Measurements from ENCODE around the gene SPAG9.

Gene SPAG9

DNA sequence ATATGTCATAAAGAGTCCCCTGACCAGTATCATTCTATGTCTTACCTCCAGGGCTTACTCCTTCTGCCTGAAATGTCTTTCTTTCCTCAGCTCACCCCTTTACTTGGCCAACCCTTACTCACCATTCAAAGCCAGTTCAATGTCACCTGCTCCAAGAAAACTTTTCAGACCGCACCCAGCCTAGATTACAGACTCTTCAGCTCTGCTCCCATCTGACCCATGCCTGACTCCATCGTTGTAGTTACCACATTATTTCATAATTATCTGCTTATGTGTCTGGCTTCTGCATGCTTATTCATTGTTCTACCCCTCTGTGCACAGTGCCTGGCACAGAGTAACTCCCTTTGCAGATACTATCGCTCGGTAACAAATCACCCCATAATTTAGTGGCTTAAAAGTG lies 192.0 kb downstream of the SPAG9 start:
- TF ChIP-seq CTCF (IDR thresholded peaks at IDR 0.05; ENCODE audit: control insufficient read depth, insufficient read depth, low read depth, low read length, missing control alignments): no peak
- no peak overlapping the region for H3K4me3 ChIP-seq (ENCODE audit: control insufficient read depth, low read depth, low read length)
- DNase-seq (ENCODE audit: low read depth): no peak

DNA sequence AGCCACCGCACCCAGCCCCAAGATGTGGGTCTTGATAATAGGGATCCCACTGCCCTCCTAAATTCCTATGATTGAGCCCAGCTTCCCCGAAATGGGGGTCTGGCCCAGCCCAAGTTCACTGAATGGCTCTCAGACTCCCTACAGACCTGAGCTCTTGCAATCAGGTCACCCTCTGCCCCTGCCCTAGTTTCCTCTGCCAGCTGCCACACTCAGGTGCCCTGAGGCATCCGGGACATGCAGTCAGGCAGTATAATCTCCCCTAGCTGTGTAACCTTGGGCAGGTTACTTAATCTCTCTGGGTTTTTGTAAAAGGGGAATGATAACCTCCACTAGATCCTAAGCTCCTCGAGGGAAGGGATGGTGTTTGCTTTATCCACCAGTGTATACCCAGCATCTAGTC lies 193.4 kb downstream of the SPAG9 start:
- H3K4me3 ChIP-seq (ENCODE audit: control insufficient read depth, low read depth, low read length): no peak overlapping the region
- TF ChIP-seq CTCF (IDR thresholded peaks at IDR 0.05; ENCODE audit: control insufficient read depth, insufficient read depth, low read depth, low read length, missing control alignments): no peak
- no peak for DNase-seq (ENCODE audit: low read depth)

DNA sequence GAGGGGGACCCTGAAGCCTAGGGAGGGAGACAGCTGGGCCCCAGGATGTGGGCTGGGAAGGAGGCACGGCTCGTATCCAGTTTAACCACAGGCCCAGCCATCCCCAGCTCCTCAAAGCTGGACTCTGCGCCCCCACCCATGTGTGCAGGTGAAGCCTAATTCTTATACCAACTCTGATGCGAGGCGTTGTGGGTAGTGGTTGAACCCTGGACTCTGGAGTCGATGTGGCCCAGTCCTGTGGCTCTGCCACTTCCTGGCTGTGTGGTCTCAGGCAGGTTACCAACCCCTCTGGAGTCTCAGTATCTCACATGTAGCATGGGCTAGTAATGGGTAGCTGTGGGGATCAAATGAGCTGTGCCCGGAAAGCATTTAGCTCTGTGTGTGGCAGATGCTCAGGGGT lies 194.1 kb downstream of the SPAG9 start:
- no peak for DNase-seq (ENCODE audit: low read depth)
- TF ChIP-seq CTCF (IDR thresholded peaks at IDR 0.05; ENCODE audit: control insufficient read depth, insufficient read depth, low read depth, low read length, missing control alignments): no peak
- no peak overlapping the region for H3K4me3 ChIP-seq (ENCODE audit: control insufficient read depth, low read depth, low read length)

DNA sequence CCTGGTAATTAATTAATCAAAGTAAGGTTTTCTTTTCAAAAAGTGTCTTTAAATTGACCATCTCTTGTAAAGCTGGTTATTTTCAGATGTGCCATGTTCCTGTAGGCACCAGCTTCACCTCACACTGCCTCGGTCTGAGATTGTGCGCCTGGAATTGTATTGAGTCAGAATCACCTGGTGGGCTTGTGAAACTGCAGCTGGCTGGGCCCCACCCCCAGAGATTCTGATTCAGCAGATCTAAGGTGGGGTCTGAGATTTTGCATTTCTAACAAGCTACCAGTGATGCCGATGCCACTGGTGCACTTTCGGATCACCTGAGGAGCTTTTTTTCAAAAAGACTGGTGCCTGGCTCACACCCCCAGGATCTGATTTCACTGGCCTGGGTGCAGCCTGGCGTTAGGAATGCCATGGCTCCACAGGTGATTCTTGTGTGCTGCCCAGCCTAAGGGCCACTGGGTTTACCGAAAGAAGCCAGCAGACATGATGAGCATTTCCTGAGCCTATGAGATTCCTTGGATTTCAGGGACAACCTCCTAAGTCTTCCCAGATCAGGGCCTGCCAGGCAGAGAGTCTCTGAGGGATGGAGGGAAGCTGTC lies 195.3 kb downstream of the SPAG9 start:
- no peak for TF ChIP-seq CTCF (IDR thresholded peaks at IDR 0.05; ENCODE audit: control insufficient read depth, insufficient read depth, low read depth, low read length, missing control alignments)
- no peak overlapping the region for H3K4me3 ChIP-seq (ENCODE audit: control insufficient read depth, low read depth, low read length)
- DNase-seq (ENCODE audit: low read depth): no peak

GRCh38 chr17:50924800-50925199 lies 195.9 kb downstream of the SPAG9 start:
- no peak for TF ChIP-seq CTCF (IDR thresholded peaks at IDR 0.05; ENCODE audit: control insufficient read depth, insufficient read depth, low read depth, low read length, missing control alignments)
- H3K4me3 ChIP-seq (ENCODE audit: control insufficient read depth, low read depth, low read length): no peak overlapping the region
- no peak for DNase-seq (ENCODE audit: low read depth)

- no peak for TF ChIP-seq CTCF (IDR thresholded peaks at IDR 0.05; ENCODE audit: control insufficient read depth, insufficient read depth, low read depth, low read length, missing control alignments)
- no peak overlapping the region for H3K4me3 ChIP-seq (ENCODE audit: control insufficient read depth, low read depth, low read length)
- DNase-seq (ENCODE audit: low read depth): no peak
Observed at GRCh38 chr17:50924300-50924699, 196.4 kb downstream of the SPAG9 start.

- no peak for DNase-seq (ENCODE audit: low read depth)
- H3K4me3 ChIP-seq (ENCODE audit: control insufficient read depth, low read depth, low read length): no peak overlapping the region
- no peak for TF ChIP-seq CTCF (IDR thresholded peaks at IDR 0.05; ENCODE audit: control insufficient read depth, insufficient read depth, low read depth, low read length, missing control alignments)
Observed at GRCh38 chr17:50923611-50924010, 197.1 kb downstream of the SPAG9 start.
